GM19455 (cell line): Measurements from ENCODE around the gene ENTR1.

ENCODE experiments used
- ATAC-seq: cut with Tn5 transposase; IDR thresholded peaks from one replicate; pipeline ENCODE4 v1.9.1; 2021; ENCODE audit not compliant: unreplicated experiment

ENTR1 gene

DNA sequence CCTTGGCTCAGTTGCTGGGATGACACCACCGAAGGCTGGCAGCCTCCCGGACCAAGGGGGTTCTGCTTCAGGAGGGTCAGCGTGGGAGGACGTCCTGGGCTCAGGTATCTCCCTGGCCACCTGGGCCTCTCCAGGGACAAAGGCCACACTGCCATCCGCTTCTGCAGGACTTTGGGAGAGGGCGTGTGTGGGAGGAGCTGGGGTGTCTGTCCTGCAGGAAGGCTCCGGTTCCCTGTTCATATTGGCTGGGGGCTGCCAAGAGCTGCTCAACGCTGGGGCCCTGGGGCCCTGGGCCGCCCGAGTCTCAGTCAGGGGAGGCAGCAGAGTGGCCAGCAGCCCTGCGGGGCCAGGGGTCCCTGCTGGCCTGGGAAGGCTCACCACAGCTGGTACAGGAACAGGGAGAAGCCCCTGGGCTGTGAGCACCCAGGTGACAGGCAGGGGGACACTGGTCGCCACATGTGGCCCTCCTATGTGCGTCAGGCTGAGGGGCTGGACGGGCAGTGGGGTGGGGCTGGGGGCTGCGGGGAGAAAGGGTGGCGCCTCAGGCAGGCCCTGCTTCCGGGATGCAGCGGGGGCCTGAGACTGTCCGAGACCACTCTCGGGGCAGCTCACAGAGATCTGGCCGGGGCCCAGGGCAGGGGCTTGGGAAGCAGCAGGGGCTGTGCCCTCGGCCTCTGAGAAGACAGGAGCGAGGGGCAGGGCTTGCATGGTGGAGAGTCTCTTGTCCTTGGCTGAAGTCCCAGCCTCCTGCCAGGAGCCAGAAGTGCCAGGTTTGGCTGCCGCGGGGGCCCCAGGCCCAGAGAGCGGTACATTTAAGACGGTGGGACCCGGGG, 32.0 kb downstream of the ENTR1 start:
- ATAC-seq = no peak

DNA sequence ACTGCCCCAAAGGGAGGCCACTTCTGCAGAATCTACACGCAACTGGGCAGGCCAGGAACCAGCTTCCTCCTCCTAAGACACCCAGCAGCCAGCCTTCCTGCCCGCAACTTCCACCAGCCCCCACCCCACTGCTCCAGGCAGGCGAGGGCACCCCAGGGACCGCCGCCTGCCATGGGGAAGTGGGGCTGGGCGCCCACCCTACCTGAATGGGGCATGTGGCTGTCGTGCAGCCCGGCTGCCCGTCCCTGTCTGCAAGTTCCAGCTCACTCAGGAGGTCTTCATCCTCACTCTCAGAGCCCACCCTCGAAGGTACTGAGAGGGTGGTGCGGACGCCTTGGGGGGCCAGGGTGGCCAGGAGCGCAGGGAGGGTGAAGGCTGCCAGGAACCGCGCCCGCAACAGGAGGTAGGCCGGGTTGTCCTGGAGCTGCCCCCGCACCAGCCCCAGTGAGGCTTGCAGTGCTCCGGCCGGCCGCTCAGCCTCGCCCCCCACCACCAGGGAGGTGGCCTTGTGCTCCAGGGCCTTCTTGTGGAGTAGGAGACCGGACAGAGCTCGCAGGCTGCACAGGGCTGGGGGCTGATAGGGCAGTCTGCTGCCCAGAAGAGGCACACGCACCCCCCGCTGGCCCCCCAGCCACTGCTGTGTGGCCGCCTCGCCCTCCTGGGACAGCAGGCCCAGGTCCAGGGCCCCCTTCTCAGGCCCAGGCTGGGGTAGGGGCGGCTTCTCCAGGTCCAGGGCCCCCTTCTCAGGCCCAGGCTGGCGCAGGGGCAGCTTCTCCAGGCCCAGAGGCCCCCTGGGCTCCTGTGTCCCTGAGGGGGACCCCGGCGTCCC, 32.9 kb downstream of the ENTR1 start:
- ATAC-seq = no peak

DNA sequence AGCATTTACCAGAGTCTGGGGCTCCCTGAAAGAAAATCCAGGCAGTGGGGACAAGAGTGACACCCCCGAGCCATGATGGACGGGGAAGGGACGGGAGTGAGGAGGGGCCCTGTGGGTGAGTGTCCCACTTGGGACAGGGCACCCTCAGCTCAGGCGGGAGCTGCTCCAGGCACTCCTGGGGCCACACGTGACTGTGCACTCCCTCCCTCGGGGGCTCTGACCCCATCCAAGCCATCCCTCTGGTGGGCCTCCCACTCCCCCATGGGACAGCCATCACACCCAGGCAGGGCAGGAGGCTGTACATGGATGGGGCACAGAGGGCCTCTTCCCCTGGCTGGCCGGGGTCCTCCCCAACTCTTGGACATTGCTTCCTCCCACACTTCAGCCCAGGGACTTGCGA, 34.0 kb downstream of the ENTR1 start:
- no peak for ATAC-seq

DNA sequence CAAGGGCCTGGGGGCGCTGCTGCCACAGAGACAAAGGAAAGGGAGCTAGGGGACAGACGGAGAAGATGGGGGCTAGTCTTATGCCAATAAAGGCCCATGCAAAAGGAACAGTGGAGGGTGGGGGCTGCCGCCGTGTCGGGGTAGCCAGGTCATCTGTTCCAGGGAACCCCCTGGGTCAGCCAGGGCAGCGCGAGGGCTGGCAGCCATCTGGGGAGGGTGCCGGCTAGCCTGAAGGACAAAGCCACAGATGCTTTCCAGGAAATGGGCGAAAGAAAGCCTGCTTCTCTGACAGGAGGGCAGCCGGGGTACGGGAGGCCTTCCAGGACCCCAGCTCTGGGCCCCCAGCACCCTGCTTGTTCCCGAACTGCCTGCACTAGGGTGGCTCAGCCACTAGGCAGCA, 35.3 kb downstream of the ENTR1 start:
- no peak for ATAC-seq

DNA sequence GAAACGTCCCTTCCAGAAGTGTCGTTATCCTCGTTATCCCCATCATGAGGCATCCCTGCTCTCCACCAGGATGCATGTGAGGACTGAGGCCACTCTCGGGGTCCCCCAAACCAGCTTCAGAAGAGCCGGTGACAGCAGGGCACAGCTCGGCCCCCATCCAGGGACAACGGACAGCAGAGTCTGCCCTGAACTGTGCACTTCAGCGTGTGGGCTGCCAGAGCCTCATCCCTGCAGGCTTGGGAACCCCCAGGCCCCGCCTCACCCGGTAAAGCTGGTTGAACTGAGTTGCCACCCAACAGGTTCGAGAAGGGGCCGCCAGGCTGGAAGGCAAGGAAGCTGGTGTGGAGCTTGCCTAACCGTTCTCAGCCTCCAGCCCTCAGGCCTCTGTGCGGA, 36.2 kb downstream of the ENTR1 start:
- ATAC-seq = no peak

DNA sequence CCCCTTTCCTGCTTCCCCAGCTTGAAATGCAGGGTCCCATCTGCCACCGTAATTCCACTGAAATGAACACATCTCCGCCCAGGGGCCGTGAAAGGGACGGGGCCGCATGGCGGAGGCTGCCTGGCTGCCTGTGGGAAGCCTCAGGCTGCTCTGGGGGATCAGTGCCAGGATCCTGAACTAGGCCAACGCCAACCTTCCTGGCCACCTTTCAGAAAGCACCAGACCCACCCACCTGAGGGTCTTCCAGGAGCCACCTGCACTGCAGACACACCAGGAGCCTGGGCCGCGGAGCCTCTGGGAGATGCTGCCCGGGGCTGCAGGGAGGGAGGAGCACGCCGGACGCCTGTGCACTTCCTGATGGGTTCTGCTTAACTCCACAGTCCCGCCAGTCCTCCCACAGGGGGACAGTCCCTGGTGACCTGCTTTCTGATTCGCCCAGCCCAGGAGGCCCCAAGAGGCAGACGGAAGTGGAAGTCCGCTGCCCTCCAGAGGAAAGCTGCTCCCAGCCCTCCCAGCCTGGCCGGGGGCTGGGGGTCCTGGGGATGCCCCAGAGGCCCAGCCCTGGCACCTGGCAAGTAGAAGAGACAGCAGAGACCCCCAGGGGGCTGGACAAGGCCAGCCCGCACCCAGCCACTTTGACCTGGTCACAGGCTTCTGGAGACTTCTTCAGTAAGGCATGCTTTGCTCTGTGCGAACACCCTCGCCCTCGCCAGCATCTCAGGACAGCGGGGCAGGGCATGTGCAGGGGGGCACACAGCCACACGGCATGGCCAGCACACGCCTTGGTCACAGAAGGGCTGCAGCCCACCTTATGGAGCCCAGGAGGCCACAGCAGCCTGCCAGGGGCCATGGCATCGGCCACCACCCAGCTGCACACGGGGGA, 36.9 kb downstream of the ENTR1 start, which contains the start of gene CARD9:
Gene CARD9 (minus strand): TSS at position 370 of the 883 bp plus-strand sequence. CDS start 1,591 bp downstream, outside the sequence.
- ATAC-seq = no peak

DNA sequence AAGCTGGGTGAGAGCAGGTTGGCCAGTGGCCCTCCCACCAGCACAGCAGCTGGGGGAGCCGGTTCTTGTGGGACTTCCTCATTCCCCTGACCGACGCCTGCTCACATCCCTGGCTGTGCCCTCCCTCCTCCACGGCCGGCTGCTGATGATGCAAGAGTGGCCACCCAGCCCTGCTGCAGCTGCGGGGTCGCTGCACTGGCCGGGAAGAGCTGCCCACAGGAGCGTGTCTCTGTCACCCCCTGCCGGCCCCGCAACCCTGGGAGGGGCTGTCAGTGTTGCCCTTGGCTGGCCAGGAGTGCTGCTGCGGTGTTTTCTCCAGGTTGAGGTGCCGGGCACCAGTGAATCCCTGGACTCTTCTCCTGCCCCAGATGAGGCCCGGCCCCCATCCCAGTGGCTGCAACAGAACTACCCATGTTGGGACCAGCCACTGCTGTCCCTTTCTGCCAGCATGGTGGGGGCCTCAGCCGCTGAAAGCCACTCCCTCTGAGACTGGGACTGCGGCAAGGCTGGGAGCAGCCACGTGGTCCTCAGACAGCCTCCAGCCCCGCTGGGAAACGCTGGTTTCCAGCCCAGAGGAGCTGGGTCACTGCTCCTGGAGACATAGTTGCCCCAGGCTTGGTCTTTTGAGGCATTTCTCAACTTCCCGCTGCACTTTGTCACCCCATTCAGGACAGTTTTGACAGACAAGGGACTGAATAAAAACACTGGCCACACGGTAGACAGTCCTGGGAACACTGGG, 37.7 kb downstream of the ENTR1 start:
- no peak for ATAC-seq

DNA sequence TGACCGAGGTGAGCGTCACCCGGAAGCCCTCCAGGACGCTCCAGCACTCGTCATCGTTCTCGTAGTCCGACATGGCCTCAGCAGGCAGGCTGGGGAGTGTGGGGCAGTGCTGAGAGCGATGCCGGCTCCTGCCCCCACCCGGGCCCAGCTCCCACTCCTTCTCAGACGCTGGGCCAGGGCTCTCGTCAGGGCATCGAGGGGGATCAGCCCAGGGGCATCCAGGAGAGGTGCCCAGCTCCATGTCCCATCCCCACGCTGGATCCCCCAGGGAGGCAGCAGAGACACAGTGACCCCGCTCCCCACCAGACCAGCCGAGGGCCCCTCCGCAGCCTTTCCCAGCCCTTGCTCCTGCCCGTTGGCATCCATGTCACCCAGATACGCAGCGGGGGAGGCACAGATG, 38.4 kb downstream of the ENTR1 start:
- ATAC-seq = no peak

DNA sequence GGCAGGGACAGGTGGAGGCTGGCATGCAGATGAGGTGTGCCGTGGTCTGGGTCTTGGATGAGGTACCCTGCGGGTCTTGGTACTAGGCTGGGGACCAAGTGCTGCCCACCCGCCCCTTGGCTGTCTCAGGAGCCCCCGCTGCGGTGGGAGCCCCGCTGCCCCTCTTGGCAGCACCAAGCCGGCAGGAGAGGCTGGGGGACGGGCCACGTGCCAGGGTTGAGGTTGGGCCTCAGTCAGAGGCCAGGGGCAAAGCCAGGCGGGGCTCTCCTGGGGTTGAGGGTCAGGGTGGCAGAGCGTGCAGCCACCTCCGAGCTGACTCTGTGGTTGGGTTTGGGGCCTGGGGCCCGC, 38.9 kb downstream of the ENTR1 start:
- ATAC-seq = no peak

DNA sequence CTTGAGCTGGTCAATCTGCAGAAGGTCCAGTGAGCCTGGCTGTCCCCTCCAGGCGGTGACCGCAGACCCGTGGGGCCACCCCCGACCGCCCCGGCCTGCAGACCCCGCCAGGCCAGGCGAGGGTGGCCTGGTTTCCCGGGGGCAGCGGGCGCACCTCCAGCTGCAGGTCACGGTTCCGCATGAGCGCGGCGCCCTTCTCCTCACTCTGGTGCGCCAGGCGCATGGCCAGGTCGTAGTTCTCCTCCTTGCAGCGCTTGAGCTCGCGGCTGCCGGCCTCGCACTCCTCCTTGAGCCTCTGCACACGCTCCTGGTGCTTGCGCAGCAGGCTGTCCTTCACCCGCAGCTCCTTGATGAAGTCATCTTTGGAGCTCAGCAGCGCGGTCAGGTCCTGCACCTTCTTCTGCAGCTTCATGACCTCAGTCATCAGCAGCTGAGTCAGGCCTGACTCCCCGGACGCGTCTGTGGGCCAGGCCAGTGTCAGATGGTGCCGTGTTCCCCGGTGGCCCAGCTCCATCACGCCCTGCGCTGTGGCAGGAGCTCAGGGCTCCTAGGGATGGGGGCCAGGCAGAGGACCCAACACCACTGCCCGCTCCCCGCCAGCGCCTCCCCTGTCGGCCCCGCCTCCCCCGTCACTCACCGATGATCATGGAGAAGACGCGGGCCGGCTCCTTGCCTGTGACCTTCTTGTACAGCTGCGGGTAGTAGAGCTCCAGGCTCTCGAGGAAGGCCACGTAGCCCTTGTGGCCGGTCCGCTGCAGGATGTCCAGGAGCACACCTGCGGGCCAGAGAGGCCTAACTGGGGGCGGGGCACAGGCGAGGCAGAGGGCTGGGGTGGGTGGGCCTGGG, 39.5 kb downstream of the ENTR1 start:
- ATAC-seq = no peak

DNA sequence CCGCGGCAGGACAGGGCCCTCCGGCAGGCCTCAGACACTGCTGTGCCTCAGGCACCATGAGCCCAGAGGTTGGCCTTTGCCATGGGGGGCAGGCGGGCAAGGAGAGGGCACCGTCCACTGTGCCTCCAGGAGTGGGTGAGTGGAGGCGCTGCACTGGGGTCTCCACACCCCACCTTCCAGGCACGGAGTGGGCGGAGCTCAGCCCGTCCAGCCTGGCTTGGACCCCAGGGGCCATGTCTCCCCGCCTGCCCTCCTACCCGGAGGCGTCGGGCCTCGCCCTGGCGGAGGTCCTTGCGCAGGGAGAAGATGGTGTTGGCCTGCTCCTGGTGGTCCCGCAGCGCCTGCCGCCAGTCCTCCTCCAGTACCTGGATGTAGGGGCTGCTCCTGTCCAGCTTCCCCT, 40.4 kb downstream of the ENTR1 start:
- no peak for ATAC-seq

DNA sequence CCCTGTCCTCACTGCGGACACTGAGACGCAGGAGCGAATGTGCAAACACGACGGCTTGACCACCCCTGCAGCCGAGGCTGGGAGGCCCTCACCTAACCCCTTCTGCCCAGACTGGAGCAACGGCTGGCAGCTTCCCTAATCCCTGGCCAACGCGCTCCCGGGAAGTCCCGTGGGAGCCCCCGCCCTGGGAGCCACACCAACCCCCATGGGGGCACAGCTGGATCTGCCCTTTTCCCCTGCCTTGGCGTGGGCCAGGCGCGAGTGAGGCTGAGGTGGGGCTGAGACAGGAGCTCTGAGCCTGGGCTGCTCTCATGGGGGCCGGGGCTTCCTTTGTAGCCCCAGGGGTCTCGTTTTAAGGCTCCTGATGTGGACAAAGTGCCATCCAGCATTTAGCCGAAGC, 42.2 kb downstream of the ENTR1 start:
- ATAC-seq = no peak

DNA sequence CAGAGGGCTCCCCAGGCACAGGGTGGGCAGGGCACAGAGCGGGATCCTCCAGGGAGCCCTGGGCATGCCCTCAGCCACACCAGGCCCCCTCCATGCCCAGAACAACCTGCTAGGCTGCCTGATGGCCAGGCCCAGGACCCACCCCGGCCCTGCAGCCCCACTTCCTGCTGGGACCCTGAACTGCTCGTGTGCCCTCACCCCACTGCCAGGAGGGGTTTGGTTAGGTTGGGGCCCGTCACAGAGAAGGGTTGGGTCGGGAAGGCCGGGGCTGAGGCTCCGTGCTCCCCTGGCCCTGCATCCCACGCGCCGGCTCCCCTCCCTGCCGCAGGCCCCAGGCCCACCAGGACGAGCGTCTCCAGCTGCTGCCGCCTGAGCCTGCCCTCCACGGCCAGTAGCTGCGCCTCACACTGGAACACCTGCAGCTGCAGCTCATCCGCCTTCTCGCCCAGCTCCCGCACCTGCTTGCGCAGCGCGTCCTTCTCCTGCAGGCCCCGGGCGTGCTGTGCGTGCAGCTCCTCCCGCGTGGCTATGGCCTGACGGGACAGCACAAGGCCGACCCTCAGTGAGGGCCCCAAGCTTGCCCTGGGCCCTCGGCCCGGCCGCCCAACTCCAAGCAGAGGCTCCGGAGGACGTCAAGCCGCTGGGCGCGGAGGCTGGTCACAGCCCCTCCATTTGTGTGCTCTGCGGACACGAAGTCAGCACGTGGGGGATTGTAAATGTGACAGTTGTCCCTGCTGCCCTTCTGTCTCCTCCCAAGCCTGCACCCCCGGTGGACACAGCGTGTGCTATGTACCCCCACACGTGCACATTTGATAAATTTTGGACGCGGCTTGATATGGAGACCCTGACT, 42.9 kb downstream of the ENTR1 start:
- no peak for ATAC-seq

DNA sequence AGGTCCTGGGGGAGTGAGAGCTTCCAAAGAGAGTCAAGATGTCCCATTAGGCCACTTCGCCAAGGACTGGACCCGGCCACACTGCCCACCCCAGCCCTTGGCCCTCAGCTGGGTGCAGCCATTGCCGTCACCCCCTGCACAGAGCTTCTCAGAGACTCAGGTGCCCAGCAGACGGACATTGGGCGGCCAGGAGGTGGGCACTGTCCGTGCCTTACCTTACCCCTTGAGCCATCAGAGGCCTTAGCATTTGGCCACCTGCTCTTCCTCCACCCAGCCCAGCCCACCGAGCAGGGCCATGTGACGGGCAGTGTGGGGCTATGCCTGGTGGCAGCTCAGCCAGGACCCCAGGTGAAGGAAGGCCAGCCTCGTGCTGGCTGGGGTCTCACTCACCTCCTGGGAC, 43.6 kb downstream of the ENTR1 start:
- ATAC-seq = no peak

DNA sequence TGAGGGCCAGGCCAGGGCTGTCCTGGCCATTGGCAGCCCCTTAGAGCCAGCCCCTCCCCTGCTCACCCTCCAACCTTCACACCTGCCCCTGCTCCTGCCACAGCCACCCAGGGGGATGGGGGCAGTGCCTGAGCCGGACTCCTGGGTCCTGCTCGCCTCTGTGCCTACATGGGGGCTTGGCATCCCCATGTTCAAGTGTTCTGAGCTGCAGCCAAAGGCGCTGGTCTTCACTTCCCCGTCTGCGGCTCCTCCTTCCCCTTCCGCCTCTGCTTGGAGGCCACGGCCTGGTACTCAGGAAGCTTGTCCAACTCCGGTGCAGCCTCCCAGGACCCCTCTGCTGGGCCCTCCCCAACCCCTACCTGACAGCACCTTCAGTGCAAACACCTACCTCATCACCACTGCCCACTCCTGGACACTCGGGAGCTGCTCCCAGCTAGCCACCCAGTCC, 44.6 kb downstream of the ENTR1 start:
- no peak for ATAC-seq

DNA sequence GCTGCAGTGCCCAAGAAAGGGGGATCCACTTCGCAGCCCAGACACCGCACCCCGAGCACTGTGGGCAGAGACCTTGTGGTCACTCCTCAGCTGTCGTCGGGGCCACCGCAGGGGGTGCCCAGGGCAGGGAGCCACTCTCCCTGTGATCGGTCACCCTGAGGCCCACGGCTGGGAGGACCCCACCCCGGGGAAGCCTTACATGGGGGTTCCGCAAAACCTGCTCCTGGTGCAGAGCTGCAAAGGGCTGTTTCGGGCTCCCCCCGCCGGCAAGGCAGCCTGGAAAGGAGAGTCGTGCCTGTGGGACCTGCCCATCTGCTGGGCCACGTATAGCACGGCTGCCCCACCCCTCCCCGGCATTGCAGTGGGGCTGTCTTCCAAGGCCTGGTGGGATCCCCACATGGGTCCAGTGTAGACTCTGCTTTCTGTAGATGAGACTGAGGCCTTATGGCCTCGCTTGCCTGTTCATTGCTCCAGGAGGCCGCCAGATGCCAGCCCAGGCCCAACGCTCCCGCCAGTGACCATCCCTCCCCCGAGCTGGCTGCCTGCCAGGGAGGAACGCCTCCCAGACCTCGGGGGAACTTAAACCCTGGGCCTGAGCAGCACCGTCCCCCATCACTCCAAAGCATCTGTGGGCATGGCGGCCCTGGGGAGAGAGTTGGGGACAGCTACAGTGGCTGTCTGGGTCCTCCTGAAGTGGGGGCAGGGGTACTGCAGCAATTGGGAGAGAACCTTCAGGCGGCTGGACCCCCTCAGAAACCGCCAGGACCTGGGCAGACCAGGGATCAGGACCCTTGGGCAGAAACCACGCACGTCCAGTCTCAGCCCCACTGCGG, 45.3 kb downstream of the ENTR1 start:
- ATAC-seq = no peak

DNA sequence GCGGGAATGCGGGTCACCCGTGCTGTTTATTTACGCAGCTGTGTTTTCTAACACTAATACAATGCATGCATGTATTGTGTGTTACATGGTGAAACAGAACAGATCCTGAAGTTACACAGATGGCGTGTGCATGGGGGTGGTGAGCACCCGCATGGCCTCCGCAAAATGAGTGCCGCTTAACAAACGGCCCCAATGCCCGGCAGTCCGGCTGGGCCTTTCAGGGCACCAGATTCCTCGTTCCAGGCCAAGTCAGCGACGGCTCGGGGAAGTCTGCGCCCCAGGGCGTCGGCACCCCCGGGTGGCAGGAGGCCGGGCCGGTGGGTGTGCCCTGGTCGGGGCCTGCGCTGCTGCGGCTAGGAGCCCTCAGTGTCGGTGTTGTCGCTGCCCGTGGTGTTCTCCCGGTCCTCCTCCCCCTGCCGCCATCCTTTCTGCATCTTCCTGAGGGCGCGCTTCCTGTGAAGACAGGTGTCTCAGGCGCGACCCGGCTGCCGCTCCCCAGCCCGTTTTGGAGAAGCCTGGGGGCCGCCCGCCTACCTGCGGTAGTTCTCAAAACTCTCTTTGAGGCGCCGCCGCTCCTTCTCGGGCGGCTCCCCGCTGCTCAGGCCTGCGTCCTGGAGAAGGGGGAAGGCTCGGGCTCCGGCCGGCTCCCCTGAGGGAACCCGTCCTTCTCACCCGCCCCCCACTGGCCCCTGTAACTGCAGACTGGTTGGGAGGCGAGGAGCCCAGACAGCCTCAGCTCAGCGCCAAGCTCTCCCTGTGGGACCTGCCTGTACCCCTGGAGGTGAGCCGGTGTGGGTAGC, 46.3 kb downstream of the ENTR1 start:
- no peak for ATAC-seq
